ENCODE data around the gene BCKDHB.
"Not testable (repeated sequence)": the region's sequence is repeated elsewhere in the genome, so short reads cannot be mapped to it uniquely, and the experiment has no call there.

The BCKDHB gene

DNA sequence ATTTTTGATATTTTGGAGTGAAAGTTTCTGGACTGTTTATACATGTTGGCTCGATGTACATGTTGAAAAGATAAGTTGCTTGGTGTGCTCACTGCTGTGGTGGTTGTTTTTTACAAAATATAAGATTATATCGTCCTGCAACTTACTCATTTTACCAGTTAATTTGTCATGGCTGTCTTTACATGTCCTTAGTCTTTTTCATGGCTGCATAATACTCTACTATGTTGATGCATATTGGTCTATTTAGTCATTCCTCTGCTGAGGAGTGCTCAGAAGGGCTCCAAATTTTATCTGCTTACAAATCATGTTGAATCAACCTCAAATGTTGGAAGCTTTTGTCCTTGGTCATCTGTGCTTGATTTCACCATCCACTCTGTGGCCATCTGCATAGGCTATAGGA, 164.6 kb downstream of the BCKDHB start:
- FAIRE-seq: no peak

GRCh38 chr6:80272988-80273387, 166.5 kb downstream of the BCKDHB start:
- FAIRE-seq: no peak

DNA sequence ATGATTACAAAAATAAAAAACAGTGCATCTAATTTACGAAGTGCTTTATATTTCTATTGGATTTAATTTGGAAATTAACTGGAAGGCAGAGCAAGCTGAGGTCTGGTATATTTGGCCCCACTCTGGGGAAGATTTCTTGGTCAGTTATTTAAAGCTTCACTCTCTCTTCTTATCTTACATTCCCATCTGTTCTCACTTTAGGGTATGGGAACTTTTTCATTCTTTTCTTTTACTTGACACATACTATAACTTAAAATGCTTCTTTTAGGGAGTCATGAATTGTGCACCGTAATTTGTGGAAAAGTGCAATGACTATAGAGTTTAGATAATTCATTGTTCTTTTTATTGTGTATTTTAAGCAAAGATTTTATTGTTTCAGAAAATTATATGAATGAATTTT, 170.4 kb downstream of the BCKDHB start:
- no peak for FAIRE-seq

- peak; percentile 28 for FAIRE-seq
Observed at GRCh38 chr6:80277501-80277900, 171.0 kb downstream of the BCKDHB start.

- no peak for FAIRE-seq
Observed at GRCh38 chr6:80280262-80281010, 174.0 kb downstream of the BCKDHB start.

DNA sequence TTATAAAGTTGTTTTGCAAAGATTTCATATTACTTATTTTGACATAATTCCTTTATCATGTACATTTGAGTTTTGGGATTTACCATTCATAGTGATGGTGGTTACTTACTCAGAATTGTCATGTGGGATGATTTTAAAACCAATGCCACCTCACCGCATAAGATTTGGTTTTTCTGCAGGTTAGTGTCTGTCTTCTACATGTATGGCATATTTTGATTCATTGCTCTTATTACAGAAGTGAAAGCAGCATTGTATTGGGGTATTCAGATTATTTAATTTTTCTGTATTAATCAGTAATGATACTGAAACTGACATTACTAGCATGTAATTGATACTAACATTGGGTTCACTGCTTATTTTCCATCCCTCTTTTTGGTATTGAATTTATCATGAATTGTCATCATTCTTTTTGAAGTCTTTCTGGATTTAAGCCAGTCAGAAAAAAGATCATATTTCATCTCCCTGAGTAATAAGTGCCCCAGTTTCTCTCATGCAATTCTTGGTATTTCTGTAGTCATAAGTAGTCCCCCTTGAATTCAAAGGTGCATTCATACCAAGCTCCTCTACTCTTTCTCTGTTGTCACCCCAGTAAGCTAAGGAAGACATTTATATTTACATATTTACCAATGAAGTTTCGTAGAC, 176.6 kb downstream of the BCKDHB start:
- no peak for FAIRE-seq

DNA sequence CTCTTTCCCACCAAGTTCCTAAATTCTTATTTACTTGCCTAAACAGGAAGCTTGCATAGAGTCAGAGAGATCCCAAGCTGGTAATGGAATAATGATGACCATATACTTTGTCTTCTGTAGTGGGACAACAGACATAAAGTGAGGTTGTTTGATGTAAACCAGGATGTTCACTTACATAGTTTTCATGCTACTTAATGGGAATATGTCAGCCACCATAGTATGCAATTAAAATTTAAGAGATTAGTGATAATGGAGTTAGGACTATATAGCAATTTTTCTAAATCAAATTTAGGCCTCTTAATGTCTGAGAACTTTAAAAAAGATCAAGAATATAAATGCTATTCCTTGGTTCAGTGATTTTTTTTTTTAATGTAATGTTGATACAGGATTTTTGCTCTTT, 180.6 kb downstream of the BCKDHB start:
- no peak for FAIRE-seq

DNA sequence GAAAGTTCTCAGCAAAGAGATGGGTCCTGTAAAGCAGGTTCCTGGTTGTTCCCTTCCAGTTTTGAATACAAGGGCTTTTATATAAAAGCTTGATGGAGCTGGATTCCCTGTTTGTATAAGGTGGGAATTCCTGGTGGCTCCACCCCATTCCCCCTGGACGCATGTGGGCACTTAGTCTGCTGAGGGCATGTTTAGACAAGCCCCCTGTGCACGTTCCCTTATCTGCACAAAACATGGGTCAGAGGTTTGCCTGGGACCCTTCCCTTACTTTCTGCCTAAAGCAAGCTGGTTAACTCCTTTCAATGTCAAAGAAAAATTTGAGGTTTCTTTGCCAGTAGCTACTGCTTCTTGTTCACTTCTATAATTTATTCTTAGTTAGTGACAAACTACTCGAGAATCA, 181.1 kb downstream of the BCKDHB start:
- FAIRE-seq: no peak

- no peak for FAIRE-seq
Observed at GRCh38 chr6:80289727-80290126, 183.3 kb downstream of the BCKDHB start.

DNA sequence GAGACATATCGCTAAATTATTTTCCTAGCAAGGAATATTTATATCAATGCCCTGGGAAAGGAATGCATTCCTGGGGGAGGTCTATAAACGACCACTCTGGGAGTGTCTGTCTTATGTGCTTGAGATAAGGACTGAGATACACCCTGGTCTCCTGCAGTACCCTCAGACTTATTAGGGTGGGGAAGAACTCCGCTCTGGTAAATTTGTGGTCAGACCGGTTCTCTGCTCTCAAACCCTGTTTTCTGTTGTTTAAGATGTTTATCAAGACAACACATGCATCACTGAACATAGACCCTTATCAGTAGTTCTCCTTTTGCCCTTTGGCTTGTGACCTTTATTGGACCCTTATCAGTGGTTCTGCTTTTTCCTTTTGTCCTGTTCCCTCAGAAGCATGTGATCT, 188.1 kb downstream of the BCKDHB start:
- FAIRE-seq: not testable (repeated sequence)

GRCh38 chr6:80302716-80303115, 196.2 kb downstream of the BCKDHB start:
- FAIRE-seq: no peak

GRCh38 chr6:80304014-80304413, 197.5 kb downstream of the BCKDHB start:
- no peak for FAIRE-seq

- no peak for FAIRE-seq
Observed at GRCh38 chr6:80314531-80314930, 208.1 kb downstream of the BCKDHB start.

GRCh38 chr6:80316686-80317231, 210.3 kb downstream of the BCKDHB start:
- FAIRE-seq: no peak

DNA sequence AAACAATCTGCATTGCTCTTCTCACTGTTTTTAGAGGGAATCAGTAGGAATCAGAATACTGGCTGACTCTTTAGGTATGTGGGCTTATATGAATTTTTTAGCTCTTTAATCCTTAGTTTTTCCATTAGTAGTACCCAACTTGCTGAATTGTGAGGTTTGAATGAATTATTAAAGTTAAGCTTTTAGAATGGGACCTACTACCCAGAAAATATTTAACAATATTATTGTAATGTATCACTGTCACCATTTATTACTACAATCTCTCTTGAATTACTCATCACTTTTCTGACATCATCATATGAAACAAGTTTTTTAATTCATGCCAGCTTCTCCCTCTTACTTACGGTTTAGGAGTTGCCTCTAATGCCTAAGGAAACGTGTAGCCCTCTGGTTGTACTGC, 212.7 kb downstream of the BCKDHB start:
- no peak for FAIRE-seq

DNA sequence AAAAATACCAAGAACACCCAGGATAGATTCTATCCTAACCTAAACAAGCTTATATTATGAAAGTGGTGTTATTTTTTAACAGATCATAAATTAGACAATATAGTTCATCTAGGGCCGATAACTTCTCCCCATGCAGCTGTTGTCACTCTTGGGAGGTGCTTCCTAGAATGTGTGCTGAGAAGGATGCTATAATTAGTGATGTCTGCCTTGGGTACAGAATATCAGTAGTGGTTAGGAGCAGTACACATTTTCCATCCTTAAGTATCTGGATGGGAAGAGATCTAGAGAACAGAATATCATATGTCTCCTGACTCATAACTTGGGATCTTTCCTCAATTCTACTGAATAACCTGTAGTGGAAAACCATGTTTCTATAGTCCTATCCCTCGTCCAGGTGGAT, 214.5 kb downstream of the BCKDHB start:
- no peak for FAIRE-seq

GRCh38 chr6:80325742-80326141, 219.3 kb downstream of the BCKDHB start:
- no peak for FAIRE-seq

GRCh38 chr6:80328652-80329051, 222.2 kb downstream of the BCKDHB start:
- FAIRE-seq: no peak

- no peak for FAIRE-seq
Observed at GRCh38 chr6:80329496-80329895, 223.0 kb downstream of the BCKDHB start.

GRCh38 chr6:80330961-80331360, 224.5 kb downstream of the BCKDHB start:
- no peak for FAIRE-seq

- no peak for FAIRE-seq
Observed at GRCh38 chr6:80331522-80331921, 225.1 kb downstream of the BCKDHB start.

DNA sequence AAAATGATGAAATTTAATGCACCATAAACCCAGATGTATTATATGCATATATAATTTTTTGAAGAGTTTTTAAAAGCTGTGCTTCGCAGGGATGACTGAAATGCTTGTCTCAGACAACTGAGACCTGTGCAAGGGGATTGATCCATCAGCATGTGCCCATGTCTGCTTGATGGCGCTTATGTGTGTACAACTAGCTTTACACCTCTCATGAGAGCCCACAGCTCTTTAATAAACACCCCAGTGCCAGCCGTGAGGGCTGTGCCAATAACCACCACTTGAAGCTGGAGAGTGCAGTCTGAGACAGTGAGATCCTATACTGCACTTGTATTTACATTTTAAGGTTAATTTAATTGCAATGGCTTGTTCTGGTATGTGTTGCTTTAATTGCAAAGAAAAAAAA, 225.5 kb downstream of the BCKDHB start:
- no peak for FAIRE-seq

- no peak for FAIRE-seq
Observed at GRCh38 chr6:80333342-80333741, 226.9 kb downstream of the BCKDHB start.

DNA sequence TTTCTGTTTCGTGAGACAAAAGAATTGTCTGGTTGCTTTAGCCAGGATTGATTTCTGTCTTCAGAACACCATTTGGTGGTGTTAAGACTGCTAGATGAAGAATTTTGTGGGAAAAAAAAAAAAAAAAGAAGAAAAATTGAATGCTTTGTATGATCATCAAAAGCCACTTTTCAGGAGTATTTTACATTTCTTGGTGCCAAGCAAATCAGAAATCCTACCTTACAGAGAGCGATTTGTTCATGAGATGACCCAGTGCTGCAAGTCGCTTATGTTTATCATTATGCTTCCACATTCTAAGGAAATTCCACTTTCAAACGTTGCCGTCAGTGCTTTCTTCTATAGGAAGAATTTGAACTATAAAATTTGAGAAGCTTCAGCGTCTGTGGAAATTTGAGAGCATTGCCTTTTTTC, 228.7 kb downstream of the BCKDHB start:
- no peak for FAIRE-seq

DNA sequence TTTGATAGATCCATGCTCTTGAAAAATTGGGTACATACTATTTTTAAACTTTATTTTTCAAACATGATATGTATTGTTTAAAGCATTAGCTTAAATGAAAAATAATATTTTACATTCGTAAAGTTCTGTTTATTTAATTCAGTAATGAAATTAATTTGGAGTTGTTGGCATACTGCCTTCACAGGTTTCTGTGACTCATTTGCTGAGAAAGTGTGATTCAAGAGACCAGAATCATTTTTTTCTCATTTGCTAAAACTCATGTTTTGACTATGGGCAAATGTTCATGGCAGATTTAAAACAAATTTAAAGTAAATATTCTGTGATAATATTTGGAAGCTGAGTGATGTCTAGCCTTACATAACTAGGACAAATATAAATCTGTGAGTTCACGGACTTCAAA, 230.4 kb downstream of the BCKDHB start:
- no peak for FAIRE-seq

All from G401.6 (cell line).